ENCODE measurements around the gene VWC2.

- TF ChIP-seq POLR2A (IDR thresholded peaks at IDR 0.05) (no peak), CTCF (IDR thresholded peaks at IDR 0.05) (no peak)
Observed at GRCh38 chr7:49797987-49798660, 24.7 kb downstream of the VWC2 start.
